ENCODE data around the gene FAHD2A.
"Not testable (repeated sequence)": the region's sequence is repeated elsewhere in the genome, so short reads cannot be mapped to it uniquely, and the experiment has no call there.

Gene FAHD2A

GRCh38 chr2:95402370-95403203 is at the start of gene FAHD2A:
FAHD2A (plus strand) TSS chr2:95402708; CDS start chr2:95405559, 2,851 bp downstream.
- peak; percentile 88 for DNase-seq

GRCh38 chr2:95353055-95353575 is 49.4 kb upstream of the FAHD2A start:
- DNase-seq: no peak

- DNase-seq: no peak
Observed at GRCh38 chr2:95353613-95354468, 48.7 kb upstream of the FAHD2A start.

- no peak for DNase-seq
Observed at GRCh38 chr2:95354469-95354901, 48.0 kb upstream of the FAHD2A start.

GRCh38 chr2:95354925-95355324 is 47.6 kb upstream of the FAHD2A start:
- DNase-seq: no peak

- not testable (repeated sequence) for DNase-seq
Observed at GRCh38 chr2:95355486-95355885, 47.0 kb upstream of the FAHD2A start.

- DNase-seq: no peak
Observed at GRCh38 chr2:95356821-95357700, 45.4 kb upstream of the FAHD2A start.

- no peak for DNase-seq
Observed at GRCh38 chr2:95357717-95358280, 44.7 kb upstream of the FAHD2A start.

- DNase-seq: no peak
Observed at GRCh38 chr2:95359031-95359430, 43.5 kb upstream of the FAHD2A start.

- DNase-seq: no peak
Observed at GRCh38 chr2:95359501-95359930, 43.0 kb upstream of the FAHD2A start.

- DNase-seq: no peak
Observed at GRCh38 chr2:95361216-95361980, 41.1 kb upstream of the FAHD2A start.

GRCh38 chr2:95362486-95362885 is 40.0 kb upstream of the FAHD2A start:
- no peak for DNase-seq

GRCh38 chr2:95366514-95366913 is 36.0 kb upstream of the FAHD2A start:
- DNase-seq: no peak

GRCh38 chr2:95372216-95372829 is 30.2 kb upstream of the FAHD2A start:
- no peak for DNase-seq

- no peak for DNase-seq
Observed at GRCh38 chr2:95372845-95373244, 29.7 kb upstream of the FAHD2A start.

GRCh38 chr2:95374029-95374428 is 28.5 kb upstream of the FAHD2A start:
- DNase-seq: no peak

- no peak for DNase-seq
Observed at GRCh38 chr2:95374451-95374920, 28.0 kb upstream of the FAHD2A start.

- no peak for DNase-seq
Observed at GRCh38 chr2:95374921-95375471, 27.5 kb upstream of the FAHD2A start.

- no peak for DNase-seq
Observed at GRCh38 chr2:95375532-95376150, 26.9 kb upstream of the FAHD2A start.
